ENCODE data around the gene SMAD6. TPM values are rescaled to one million over a fixed set of nuclear protein-coding genes. Genes with fewer than 3 reads are reported as not detected.

The SMAD6 gene
- total and polyA plus RNA-seq, 11 donors: 10.4 to 65.9 (median 20.6) TPM

DNA sequence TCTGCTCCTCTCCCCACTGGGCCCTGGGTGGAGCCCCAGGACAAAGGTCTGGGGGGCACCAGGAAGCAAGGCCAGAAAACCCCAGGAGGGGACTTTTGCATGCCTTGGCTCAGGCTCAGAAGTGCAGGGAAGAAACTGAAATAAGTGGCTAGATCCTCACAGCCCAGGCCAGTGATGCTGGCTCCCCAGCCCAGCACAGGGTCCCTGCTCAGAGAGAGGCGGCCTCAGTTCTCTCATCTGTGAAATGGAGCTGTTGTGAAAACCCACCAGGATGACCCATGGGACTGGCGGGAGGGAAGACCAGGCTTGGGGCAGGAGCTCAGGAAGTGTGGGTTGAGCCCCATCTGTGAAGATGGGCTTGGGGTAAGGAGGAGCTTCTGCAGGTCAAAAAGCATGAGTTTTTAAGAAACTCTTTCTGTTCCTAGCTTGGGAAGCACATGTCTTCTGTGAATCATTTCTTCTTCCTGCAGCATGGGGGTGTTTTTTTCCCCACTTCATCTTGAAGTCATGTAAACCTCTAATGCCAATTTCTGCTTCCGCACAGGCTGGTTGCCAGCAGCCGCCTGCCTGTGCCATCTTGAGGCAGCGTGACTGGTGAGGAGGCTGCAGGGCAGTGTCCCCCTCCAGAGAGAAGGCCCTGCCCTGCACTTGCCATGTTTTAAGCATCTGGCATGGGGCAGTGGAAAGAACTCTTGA is 118.6 kb downstream of the SMAD6 start:
- H3K36me3 ChIP-seq: no peaks in the 10 kb centered on the region
- intact Hi-C loops (cut with DNase I): no loop called here
- no peaks in the 10 kb centered on the region for H3K9me3 ChIP-seq
- DNase-seq (no peak), ATAC-seq (no peak)
- H3K27ac ChIP-seq: no peak overlapping the region
- no peaks in the 10 kb centered on the region for H3K27me3 ChIP-seq
- 92 to 95% (median 94%) methylated on average over 5 of the region's 5 CpGs for WGBS, 4 donors
- H3K4me1 ChIP-seq: peaks cover 0 to 4% (median 0%) of the 10 kb centered on the region in 12 donors
- no peak overlapping the region for H3K4me3 ChIP-seq
- no peak for TF ChIP-seq CTCF (IDR thresholded peaks at IDR 0.05)
- TF ChIP-seq POLR2A (IDR thresholded peaks at IDR 0.05): no peak

- Histone ChIP-seq H3K4me1 (peaks cover 0 to 4% (median 0%) of the 10 kb centered on the region in 12 donors), H3K27ac (no peak overlapping the region), H3K36me3 (no peaks in the 10 kb centered on the region), H3K4me3 (no peak overlapping the region), H3K9me3 (no peaks in the 10 kb centered on the region), H3K27me3 (no peaks in the 10 kb centered on the region)
- 83 to 89% (median 86%) methylated on average over 4 of the region's 4 CpGs for WGBS, 4 donors
- TF ChIP-seq POLR2A (IDR thresholded peaks at IDR 0.05) (no peak), CTCF (IDR thresholded peaks at IDR 0.05) (no peak)
- intact Hi-C loops (cut with DNase I): no loop called here
- no peak for ATAC-seq
- DNase-seq: no peak
Measured at GRCh38 chr15:66821307-66821706, 119.3 kb downstream of the SMAD6 start.

DNA sequence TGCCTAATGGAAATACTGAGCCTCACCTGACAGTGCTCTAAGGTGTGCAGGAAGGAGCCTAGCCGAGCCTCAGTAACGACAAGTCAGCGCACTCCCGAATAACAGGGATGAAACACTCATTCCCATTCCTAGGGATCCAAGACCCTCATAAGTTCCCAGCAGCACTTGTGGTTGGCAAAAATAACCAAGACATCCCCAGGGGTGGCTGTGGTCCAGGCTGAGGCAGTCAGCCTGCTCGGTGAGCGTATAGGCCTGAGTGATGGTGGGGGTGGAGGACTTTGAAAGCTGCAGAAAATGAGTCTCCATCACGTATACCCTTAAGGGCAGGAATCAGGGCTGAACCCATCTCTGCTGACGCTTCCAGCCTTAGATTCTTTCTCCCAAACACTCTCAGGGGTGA is 120.1 kb downstream of the SMAD6 start:
- H3K9me3 ChIP-seq: no peaks in the 10 kb centered on the region
- H3K27me3 ChIP-seq: no peaks in the 10 kb centered on the region
- no peaks in the 10 kb centered on the region for H3K36me3 ChIP-seq
- ATAC-seq (no peak), DNase-seq (no peak)
- peaks cover 0 to 4% (median 0%) of the 10 kb centered on the region in 12 donors for H3K4me1 ChIP-seq
- TF ChIP-seq CTCF (IDR thresholded peaks at IDR 0.05): no peak
- no peak for TF ChIP-seq POLR2A (IDR thresholded peaks at IDR 0.05)
- intact Hi-C loops (cut with DNase I): no loop called here
- H3K27ac ChIP-seq: no peak overlapping the region
- H3K4me3 ChIP-seq: no peak overlapping the region
- WGBS, 4 donors: 89 to 94% (median 92%) methylated on average over 8 of the region's 8 CpGs

DNA sequence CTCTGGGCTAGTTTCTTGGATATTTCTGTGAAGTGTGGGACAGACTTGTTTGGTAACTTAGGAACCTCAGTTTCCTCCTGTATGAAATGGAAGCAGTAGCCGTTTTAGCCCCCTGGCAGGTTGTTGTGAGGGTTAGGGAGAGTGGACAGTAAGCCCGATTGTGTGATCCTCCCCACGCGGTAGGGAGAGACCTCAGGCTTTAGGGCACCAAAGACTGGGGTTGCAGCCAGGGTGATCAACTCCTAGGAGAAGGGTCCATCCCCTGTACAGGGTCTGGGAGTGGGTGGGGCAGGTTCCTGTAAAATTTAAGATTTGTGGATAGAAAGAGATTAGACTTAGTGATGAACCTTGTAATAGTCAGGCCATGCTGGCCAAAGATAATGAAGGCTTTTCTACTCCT is 120.5 kb downstream of the SMAD6 start:
- no peak for ATAC-seq
- 87 to 94% (median 91%) methylated on average over 4 of the region's 4 CpGs for whole genome bisulfite sequencing, 4 donors
- intact Hi-C loops (cut with DNase I): no loop called here

More for the DNA sequence above, 120.5 kb downstream of the SMAD6 start:
- Histone ChIP-seq H3K4me3 (no peak overlapping the region), H3K27me3 (no peaks in the 10 kb centered on the region), H3K9me3 (no peaks in the 10 kb centered on the region), H3K27ac (no peak overlapping the region), H3K36me3 (no peaks in the 10 kb centered on the region), H3K4me1 (peaks cover 0 to 4% (median 0%) of the 10 kb centered on the region in 12 donors)
- TF ChIP-seq POLR2A (IDR thresholded peaks at IDR 0.05): no peak
- TF ChIP-seq CTCF (IDR thresholded peaks at IDR 0.05): no peak
- DNase-seq: no peak

All from heart left ventricle (tissue), 16 donors.